Measurements from ENCODE around the gene CAPN7. TPM values are rescaled to one million over a fixed set of nuclear protein-coding genes. Genes with fewer than 3 reads are reported as not detected.

Gene CAPN7
- total and polyA plus RNA-seq, 8 donors: 7.1 to 23.9 (median 18.8) TPM

DNA sequence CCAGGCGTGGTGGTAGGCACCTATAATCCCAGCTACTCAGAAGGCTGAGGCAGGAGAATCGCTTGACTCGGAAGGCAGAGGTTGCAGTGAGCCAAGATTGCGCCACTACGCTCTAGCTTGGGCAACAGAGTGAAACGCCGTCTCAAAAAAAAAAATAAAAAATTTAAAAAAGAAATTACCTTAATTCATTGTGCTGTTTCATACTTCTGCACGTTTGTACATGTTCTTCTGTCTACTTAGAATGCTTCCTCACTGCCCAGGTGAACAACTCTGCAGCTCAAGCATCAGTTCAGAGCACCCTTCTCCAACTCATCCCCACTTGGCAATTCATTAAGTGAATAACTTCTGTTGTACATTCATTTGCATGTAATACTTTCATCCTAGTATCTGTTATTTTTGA is 14.0 kb downstream of the CAPN7 start:
- 91 to 94% methylated on average over 8 of the region's 8 CpGs for WGBS, 2 donors
- TF ChIP-seq CTCF (IDR thresholded peaks at IDR 0.05): no peak
- H3K9me3 ChIP-seq: no peaks in the 10 kb centered on the region
- peaks cover 7 to 48% (median 27%) of the 10 kb centered on the region in 3 donors for H3K36me3 ChIP-seq
- H3K4me3 ChIP-seq: no peak overlapping the region
- no peak overlapping the region for H3K27ac ChIP-seq
- FAIRE-seq (no peak), ATAC-seq (no peak), DNase-seq (no peak)
- H3K4me1 ChIP-seq: peaks cover 0 to 9% (median 0%) of the 10 kb centered on the region in 3 donors
- intact Hi-C loops (cut with DNase I): no loop called here
- no peaks in the 10 kb centered on the region for H3K27me3 ChIP-seq

DNA sequence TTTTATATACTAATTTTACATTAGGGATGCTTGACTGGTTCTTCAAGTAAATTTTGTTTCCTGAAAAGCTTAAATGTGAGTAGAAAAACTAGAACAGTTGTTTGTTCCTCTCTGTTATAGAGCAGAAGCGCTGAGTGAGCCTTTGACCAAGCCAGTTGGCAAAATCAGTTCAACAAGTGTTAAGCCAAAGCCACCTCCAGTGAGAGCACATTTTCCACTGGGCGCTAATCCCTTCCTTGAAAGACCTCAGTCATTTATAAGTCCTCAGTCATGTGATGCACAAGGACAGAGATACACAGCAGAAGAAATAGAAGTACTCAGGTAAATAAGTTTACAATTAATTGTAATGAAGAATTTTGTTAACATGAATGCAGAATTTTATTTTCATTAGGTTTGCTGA is 14.6 kb downstream of the CAPN7 start:
- Histone ChIP-seq H3K27ac (no peak overlapping the region), H3K4me3 (no peak overlapping the region), H3K9me3 (no peaks in the 10 kb centered on the region), H3K36me3 (peaks cover 7 to 48% (median 27%) of the 10 kb centered on the region in 3 donors), H3K4me1 (peaks cover 0 to 9% (median 0%) of the 10 kb centered on the region in 3 donors), H3K27me3 (no peaks in the 10 kb centered on the region)
- no peak for FAIRE-seq
- WGBS, 2 donors: 95 to 99% methylated on average over 2 of the region's 2 CpGs
- intact Hi-C loops (cut with DNase I): no loop called here
- TF ChIP-seq CTCF (IDR thresholded peaks at IDR 0.05): no peak
- no peak for ATAC-seq
- DNase-seq: no peak

DNA sequence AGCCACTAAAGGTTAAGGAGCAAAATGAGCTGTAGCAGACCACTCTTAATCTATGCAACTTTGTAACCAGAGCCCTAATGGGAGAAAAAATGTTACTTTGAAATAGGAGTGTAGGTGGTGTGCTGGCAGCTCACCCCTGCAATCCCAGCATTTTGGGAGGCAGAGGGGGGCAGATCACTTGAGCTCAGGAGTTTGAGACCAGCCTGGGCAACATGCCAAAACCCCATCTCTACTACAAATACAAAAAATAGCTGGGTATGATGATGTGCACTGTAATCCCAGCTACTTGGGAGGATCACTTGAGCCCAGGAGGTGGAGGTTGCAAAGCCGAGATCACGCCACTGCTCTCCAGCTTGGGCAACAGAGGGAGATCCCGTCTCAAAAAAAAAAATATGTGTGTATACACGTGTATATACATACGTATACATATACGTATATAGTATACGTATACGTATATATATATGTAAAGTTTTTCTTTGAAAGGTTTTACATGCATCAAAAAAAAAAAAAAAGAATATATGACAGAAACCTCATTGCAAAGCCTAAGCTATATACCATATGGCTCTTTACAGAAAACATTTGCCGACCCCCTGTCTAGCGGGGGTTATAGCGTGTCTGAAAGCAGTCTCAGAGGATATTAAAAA is 15.7 kb downstream of the CAPN7 start:
- Histone ChIP-seq H3K4me3 (no peak overlapping the region), H3K27ac (no peak overlapping the region), H3K4me1 (peaks cover 0 to 9% (median 0%) of the 10 kb centered on the region in 3 donors), H3K27me3 (no peaks in the 10 kb centered on the region), H3K36me3 (peaks cover 7 to 48% (median 27%) of the 10 kb centered on the region in 3 donors), H3K9me3 (no peaks in the 10 kb centered on the region)
- FAIRE-seq: no peak
- no peak for DNase-seq
- WGBS, 2 donors: 89 to 92% methylated on average over 11 of the region's 11 CpGs
- no peak for ATAC-seq
- intact Hi-C loops (cut with DNase I): no loop called here
- no peak for TF ChIP-seq CTCF (IDR thresholded peaks at IDR 0.05)

DNA sequence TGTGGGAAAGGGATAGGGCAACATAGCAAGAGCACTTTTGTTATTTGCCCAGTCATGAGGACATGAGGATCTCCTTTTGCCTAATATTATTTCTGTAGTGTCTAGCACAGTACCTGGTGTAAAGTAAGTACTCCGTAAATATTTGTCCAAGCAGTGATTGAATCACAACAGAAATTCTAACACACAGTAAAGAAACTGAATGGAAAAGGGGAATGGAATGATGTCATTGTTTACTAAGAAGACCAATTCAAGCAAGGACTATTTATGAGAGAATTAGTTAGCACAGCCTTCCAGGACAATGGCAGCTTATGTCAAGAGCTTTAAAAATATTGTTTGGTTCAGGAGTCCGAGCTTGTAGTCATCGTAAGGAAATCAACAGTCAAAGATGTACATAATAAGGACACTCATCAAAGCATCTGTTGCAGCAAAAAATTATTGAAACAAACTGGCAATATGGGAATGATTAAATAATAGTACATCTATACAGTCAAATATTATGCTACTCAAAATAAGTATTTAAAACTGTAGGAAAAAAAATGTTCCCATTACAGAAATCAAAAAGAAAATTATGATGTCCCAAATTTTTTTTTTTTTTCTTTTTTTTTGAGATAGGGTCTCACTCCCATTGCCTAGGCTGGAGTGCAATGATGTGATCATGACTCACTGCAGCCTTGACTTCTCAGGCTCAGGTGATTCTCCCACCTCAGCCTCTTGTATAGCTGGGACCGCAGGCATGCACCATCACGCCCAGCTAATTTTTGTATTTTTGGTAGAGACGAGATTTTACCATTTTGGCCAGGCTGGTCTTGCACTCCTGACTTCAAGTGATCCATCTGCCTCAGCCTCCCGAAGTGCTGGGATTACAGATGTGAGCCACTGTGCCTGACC is 17.9 kb downstream of the CAPN7 start:
- ATAC-seq: no peak

More for the DNA sequence above, 17.9 kb downstream of the CAPN7 start:
- no peak overlapping the region for H3K27ac ChIP-seq
- no peak for TF ChIP-seq CTCF (IDR thresholded peaks at IDR 0.05)
- no peaks in the 10 kb centered on the region for H3K4me1 ChIP-seq
- no peaks in the 10 kb centered on the region for H3K27me3 ChIP-seq
- H3K9me3 ChIP-seq: no peaks in the 10 kb centered on the region
- DNase-seq (no peak), FAIRE-seq (no peak)
- intact Hi-C loops (cut with DNase I): no loop called here
- WGBS, 2 donors: 87 to 89% methylated on average over 7 of the region's 7 CpGs
- peaks cover 0 to 42% (median 22%) of the 10 kb centered on the region in 3 donors for H3K36me3 ChIP-seq
- H3K4me3 ChIP-seq: no peak overlapping the region

All from pancreas (tissue), 10 donors.